Sigmoid colon (tissue), 7 donors: ENCODE results near the gene SSR3. TPM values are rescaled to one million over a fixed set of nuclear protein-coding genes. Genes with fewer than 3 reads are reported as not detected.
"Not testable (repeated sequence)": the region's sequence is repeated elsewhere in the genome, so short reads cannot be mapped to it uniquely, and the experiment has no call there.

Experiments
- DNase-seq: peaks from one replicate; pipeline ENCODE4 v3.0.0-alpha.2; 2019
- H3K27ac ChIP-seq, 4 donors: fragments of 200-600 bp; sonication (generic); one replicate each; pipeline ENCODE4 v1.5.1; 2016 to 2019; ENCODE audit warnings: mild to moderate bottlenecking in 1 of 4
- H3K27me3 ChIP-seq, 3 donors: fragments of 200-600 bp; sonication (generic); one replicate each; pipeline ENCODE4 v1.5.1; 2019; ENCODE audit warnings: mild to moderate bottlenecking in 1 of 3
- H3K36me3 ChIP-seq, 4 donors: fragments of 200-600 bp; sonication (generic); one replicate each; pipeline ENCODE4 v1.5.1; 2016 to 2019
- H3K4me1 ChIP-seq, 4 donors: fragments of 200-600 bp; sonication (generic); one replicate each; pipeline ENCODE4 v1.5.1; 2017 to 2019
- H3K4me3 ChIP-seq, 4 donors: fragments of 200-600 bp; sonication (generic); one replicate each; pipeline ENCODE4 v1.5.1; 2017 to 2019; ENCODE audit warnings: mild to moderate bottlenecking in 2 of 4, moderate library complexity in 1 of 4
- H3K9me3 ChIP-seq, 4 donors: fragments of 200-600 bp in 3 of 4; sonication (generic) in 3 of 4; one replicate each; pipeline versions ENCODE4 v1.5.1 to v1.6.1; 2013 to 2019
- EP300 ChIP-seq, 4 donors: sonication (generic); formaldehyde crosslinking; IDR thresholded peaks; one replicate each; pipeline ENCODE4 v1.6.1; 2017; ENCODE audit warnings: antibody characterized with exemption in 4 of 4
- POLR2A ChIP-seq, 2 donors: fragments of 450-650 bp; IDR thresholded peaks; one replicate each; pipeline ENCODE4 v1.6.1; 2016; ENCODE audit warnings: antibody characterized with exemption in 2 of 2, mild to moderate bottlenecking in 2 of 2, moderate library complexity in 2 of 2
- POLR2AphosphoS5 ChIP-seq, 4 donors: sonication (generic); formaldehyde crosslinking; IDR thresholded peaks; one replicate each; pipeline ENCODE4 v1.6.1; 2017; ENCODE audit warnings: antibody characterized with exemption in 4 of 4
- WGBS, 2 donors: extraction: QIAGEN DNeasy Blood & Tissue Kit; methylation state at CpG; one replicate each; pipeline ENCODE4 v1.1.7; 2013; 5-methylcytosine and 5-hydroxymethylcytosine counted together
- intact Hi-C: fragments of 100-400 bp; cut with DNase I; formaldehyde crosslinking; loops from one replicate; pipeline ENCODE4 v1.15.1; 2023
- polyA plus RNA-seq, 3 donors: library from polyadenylated mRNA; stranded (reverse); fragments of 200-250 nt; gene quantifications; one replicate each; pipeline ENCODE4 v1.2.3, GENCODE V29; 2013
- total RNA-seq, 4 donors: library from RNA; depleted of rRNA; stranded (reverse); fragments of >200 nt; gene quantifications; one replicate each; pipeline ENCODE4 v1.1.0, GENCODE V29; 2016
- TF ChIP-seq, protein P1 (sequence below), 4 experiments: fragments of 450-650 bp in 3 of 4; fragments of 200-600 bp in 1 of 4; IDR thresholded peaks; one replicate each; pipeline ENCODE4 v1.5.1; 2016 to 2019; ENCODE audit warnings: antibody characterized with exemption in 4 of 4, mild to moderate bottlenecking in 3 of 4, moderate library complexity in 2 of 4
- donor health status: healthy with polysubstance abuse.
- donor health status: Bipolar disorder and iron deficiency.
- donor health status: healthy.

SSR3 gene
- total and polyA plus RNA-seq, 7 donors, result 59.2 to 113 (median 86.7) TPM

DNA sequence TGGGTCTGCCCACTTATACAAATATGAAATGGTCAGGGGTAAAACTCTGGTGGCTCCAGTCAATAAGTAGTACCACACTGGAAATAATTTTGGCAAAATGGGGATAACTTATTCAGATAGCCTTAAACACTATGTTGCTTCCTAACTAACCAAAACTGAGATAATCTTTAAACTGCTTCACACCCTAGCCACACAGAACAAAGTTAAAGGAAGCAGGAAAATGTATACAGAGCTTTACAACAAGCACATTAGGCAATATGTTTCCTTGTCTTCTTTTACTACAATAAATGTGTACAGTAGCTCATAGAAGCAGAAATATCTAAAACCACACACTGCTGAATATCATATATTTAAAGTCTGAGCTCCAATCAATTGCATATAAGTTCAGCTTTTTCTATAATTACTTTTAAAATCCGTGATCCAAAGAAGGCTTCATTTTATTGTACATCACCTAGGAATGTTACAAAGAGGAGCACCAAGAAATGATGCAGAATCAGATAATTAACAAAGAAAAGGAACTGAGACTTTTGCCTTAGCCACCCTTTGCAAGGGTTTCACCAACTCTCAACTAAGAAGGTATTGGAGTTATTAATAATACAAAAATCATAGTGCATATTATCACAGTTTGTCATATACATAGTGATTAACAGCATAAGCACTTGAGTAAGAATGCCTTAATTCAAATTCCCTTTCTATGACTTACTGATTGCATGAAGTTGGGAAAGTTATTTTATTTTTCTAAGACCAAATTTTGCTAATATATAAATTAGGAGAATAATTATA lies 9.2 kb upstream of the SSR3 start:
- Histone ChIP-seq H3K4me1 (no peaks in the 10 kb centered on the region), H3K27me3 (no peaks in the 10 kb centered on the region), H3K27ac (no peak overlapping the region), H3K36me3 (no peaks in the 10 kb centered on the region), H3K9me3 (no peaks in the 10 kb centered on the region), H3K4me3 (no peak overlapping the region)
- 14 to 60% methylated on average over 1 of the region's 1 CpG for WGBS, 2 donors
- TF ChIP-seq, protein P1, sequence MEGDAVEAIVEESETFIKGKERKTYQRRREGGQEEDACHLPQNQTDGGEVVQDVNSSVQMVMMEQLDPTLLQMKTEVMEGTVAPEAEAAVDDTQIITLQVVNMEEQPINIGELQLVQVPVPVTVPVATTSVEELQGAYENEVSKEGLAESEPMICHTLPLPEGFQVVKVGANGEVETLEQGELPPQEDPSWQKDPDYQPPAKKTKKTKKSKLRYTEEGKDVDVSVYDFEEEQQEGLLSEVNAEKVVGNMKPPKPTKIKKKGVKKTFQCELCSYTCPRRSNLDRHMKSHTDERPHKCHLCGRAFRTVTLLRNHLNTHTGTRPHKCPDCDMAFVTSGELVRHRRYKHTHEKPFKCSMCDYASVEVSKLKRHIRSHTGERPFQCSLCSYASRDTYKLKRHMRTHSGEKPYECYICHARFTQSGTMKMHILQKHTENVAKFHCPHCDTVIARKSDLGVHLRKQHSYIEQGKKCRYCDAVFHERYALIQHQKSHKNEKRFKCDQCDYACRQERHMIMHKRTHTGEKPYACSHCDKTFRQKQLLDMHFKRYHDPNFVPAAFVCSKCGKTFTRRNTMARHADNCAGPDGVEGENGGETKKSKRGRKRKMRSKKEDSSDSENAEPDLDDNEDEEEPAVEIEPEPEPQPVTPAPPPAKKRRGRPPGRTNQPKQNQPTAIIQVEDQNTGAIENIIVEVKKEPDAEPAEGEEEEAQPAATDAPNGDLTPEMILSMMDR (IDR thresholded peaks at IDR 0.05), result no peak
- TF ChIP-seq POLR2A (IDR thresholded peaks at IDR 0.05), result no peak
- TF ChIP-seq POLR2AphosphoS5 (IDR thresholded peaks at IDR 0.05), result no peak
- no peak for TF ChIP-seq EP300 (IDR thresholded peaks at IDR 0.05)
- DNase-seq, result no peak
- intact Hi-C loops, result no loop called here

DNA sequence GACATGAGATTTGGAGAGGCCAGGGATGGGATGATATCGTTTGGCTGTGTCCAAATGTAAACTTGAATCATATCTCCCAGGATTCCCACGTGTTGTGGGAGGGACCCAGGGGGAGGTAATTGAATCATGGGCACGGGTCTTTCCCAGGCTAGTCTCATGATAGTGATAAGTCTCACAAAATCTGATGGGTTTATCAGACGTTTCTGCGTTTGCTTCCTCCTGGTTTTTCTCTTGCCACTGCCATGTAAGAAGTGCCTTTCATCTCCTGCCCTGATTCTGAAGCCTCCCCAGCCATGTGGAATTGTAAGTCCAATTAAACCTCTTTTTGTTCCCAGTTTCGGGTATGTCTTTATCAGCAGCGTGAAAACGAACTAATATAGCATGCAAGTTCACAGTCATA lies 7.6 kb upstream of the SSR3 start:
- H3K27ac ChIP-seq, H3K9me3 ChIP-seq, H3K4me3 ChIP-seq, intact Hi-C loops, H3K27me3 ChIP-seq, H3K4me1 ChIP-seq, H3K36me3 ChIP-seq, DNase-seq: not testable (repeated sequence)
- WGBS, 2 donors, result 90% methylated on average over 8 of the region's 8 CpGs

DNA sequence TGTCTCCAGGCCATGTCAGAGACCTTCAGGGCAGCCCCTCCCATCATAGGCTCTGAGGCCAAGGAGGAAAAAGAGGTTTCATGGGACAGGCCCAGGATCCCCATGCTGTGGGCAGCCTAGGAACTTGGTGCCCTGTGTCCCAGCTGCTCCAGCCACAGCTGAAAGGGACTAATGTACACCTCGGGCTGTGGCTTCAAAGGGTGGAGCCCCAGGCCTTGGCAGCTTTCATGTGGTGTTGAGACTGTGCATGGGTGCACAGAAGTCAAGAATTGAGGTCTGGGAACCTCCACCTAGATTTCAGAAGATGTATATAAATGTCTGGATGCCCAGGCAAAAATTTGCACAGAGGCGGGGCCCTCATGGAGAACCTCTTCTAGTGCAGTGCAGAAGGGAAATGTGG lies 6.6 kb upstream of the SSR3 start:
- Histone ChIP-seq H3K4me3 (no peak overlapping the region), H3K9me3 (no peaks in the 10 kb centered on the region), H3K4me1 (no peaks in the 10 kb centered on the region), H3K27ac (no peak overlapping the region), H3K27me3 (no peaks in the 10 kb centered on the region), H3K36me3 (no peaks in the 10 kb centered on the region)
- TF ChIP-seq POLR2AphosphoS5 (IDR thresholded peaks at IDR 0.05), result no peak
- TF ChIP-seq POLR2A (IDR thresholded peaks at IDR 0.05), result no peak
- no peak for TF ChIP-seq EP300 (IDR thresholded peaks at IDR 0.05)
- TF ChIP-seq, protein P1 (IDR thresholded peaks at IDR 0.05), result no peak
- no peak for DNase-seq
- WGBS, 2 donors, result 62 to 63% methylated on average over 2 of the region's 2 CpGs
- intact Hi-C loops, result no loop called here

DNA sequence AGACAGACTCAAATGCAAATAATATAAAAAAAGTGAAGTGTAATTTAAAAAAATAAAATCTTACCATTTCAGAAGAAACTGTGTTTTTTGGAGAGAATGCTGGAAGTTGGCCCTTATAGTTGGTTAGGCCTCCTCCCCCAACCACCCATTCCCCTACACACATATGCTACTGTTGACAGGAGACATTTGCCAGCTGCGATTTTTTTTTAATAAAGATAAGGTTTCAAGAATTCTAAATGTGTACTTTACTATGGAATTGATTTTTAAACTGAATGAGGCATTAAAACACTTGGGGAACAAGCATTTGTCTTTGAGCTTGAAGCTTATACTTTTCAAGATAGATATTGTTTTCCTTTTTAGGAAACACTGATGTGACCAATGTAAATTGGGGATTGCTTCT lies 4.4 kb upstream of the SSR3 start:
- Histone ChIP-seq H3K27ac (no peak overlapping the region), H3K4me1 (peaks cover 0 to under 1% (median 0%) of the 10 kb centered on the region in 4 donors), H3K27me3 (no peaks in the 10 kb centered on the region), H3K4me3 (no peak overlapping the region), H3K36me3 (no peaks in the 10 kb centered on the region), H3K9me3 (no peaks in the 10 kb centered on the region)
- TF ChIP-seq POLR2AphosphoS5 (IDR thresholded peaks at IDR 0.05) (no peak), EP300 (IDR thresholded peaks at IDR 0.05) (no peak), POLR2A (IDR thresholded peaks at IDR 0.05) (no peak)
- TF ChIP-seq, protein P1 (IDR thresholded peaks at IDR 0.05), result no peak
- WGBS, 2 donors, result 76 to 78% methylated on average over 1 of the region's 1 CpG
- DNase-seq, result no peak
- intact Hi-C loops, result loop anchor here (5.0 kb wide), 1 partner anchor 48 kb away; no protein-coding TSS in a partner anchor

DNA sequence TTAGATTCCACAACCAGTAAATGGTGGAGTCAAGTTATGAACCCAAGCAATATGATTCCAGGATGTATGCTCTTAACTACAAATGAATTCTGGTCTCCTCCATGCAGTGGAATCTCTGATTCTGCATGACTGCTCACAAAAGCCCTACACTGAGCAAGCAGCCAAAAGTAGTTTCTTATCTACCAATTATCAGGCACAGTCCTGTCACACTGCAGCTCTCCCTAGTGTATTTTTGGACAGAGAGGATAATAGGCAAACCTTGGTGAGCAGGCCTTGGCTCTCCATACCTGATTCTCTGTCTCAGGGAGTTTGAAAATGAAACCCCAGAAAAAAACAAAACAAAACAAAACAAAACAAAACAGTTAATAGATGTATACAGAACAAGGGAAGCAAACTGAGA lies 3.5 kb upstream of the SSR3 start:
- intact Hi-C loops, result loop anchor here (5.0 kb wide), 1 partner anchor 49 kb away; no protein-coding TSS in a partner anchor
- Histone ChIP-seq H3K4me3 (no peak overlapping the region), H3K9me3 (no peaks in the 10 kb centered on the region), H3K27me3 (no peaks in the 10 kb centered on the region), H3K27ac (no peak overlapping the region), H3K4me1 (peaks cover 0 to 10% (median 7%) of the 10 kb centered on the region in 4 donors), H3K36me3 (no peaks in the 10 kb centered on the region)
- no peak for DNase-seq
- no peak for TF ChIP-seq POLR2AphosphoS5 (IDR thresholded peaks at IDR 0.05)
- TF ChIP-seq, protein P1 (IDR thresholded peaks at IDR 0.05), result no peak
- no peak for TF ChIP-seq POLR2A (IDR thresholded peaks at IDR 0.05)
- TF ChIP-seq EP300 (IDR thresholded peaks at IDR 0.05), result no peak
